HepG2 (cell line): ENCODE results near the gene SLC4A7. TPM values are rescaled to one million over a fixed set of nuclear protein-coding genes. Genes with fewer than 3 reads are reported as not detected.

ENCODE experiments used
- ATAC-seq: fragments of 200-7000 bp; cut with Tn5 transposase; 3 replicates; pipeline ENCODE4 v1.9.1; 2020; ENCODE audit warnings: mild to moderate bottlenecking, moderate library complexity
- BruUV-seq: library from RNA; stranded (reverse); fragments of 400-500 nt; replicated peaks from 2 replicates; lab custom pipeline; 2021; lab: Mats Ljungman, UMichigan
- CTCF ChIA-PET: fragments of 300-600 bp; formaldehyde crosslinking; extraction: SDS; loops from one replicate; lab custom pipeline; 2021; ENCODE audit warnings: low total read pairs, inconsistent platforms, low intra/inter-chr PET ratio; lab: Yijun Ruan, JAX
- POLR2A ChIA-PET: fragments of 350-600 bp; sonication (Branson Sonifier 250); formaldehyde crosslinking; loops from one replicate; lab custom pipeline; 2020; ENCODE audit warnings: antibody characterized with exemption, inconsistent platforms; lab: Yijun Ruan, JAX
- DNase-seq: peaks from one replicate; pipeline ENCODE4 v3.0.0-alpha.2; 2015; ENCODE audit warnings: low spot score
- FAIRE-seq: peaks from 3 replicates; lab custom pipeline; 2011; peaks lifted over from hg19 to GRCh38; lab: Jason Lieb, UNC
- H2AFZ ChIP-seq: one replicate; pipeline ENCODE4 v1.6.1; 2011; ENCODE audit warnings: low read length, inconsistent platforms
- H3K27ac ChIP-seq: fragments of 300-600 bp; 3 replicates; pipeline ENCODE4 v1.8.0; 2011; ENCODE audit warnings: mixed run types, mild to moderate bottlenecking, mixed read lengths, low read length, inconsistent platforms; ENCODE audit not compliant: insufficient read depth; ENCODE audit errors: extremely low read length
- H3K27me3 ChIP-seq, 2 experiments: fragments of 200-600 bp in 1 of 2; 2 replicates in 1 of 2; 3 replicates in 1 of 2; pipeline versions ENCODE4 v1.6.0 to v1.8.0; 2011; ENCODE audit warnings: low read length in 2 of 2, mild to moderate bottlenecking in 2 of 2, moderate library complexity in 2 of 2, inconsistent platforms in 1 of 2; ENCODE audit not compliant: insufficient read depth in 2 of 2, control insufficient read depth in 1 of 2
- H3K36me3 ChIP-seq, 2 experiments: fragments of 200-600 bp in 1 of 2; replicated peaks in 1 of 2; 2 replicates in 1 of 2; 3 replicates in 1 of 2; pipeline versions ENCODE4 v1.5.1 to v1.8.0; 2011; ENCODE audit warnings: low read length in 2 of 2, inconsistent platforms in 1 of 2; ENCODE audit not compliant: insufficient read depth in 2 of 2, control insufficient read depth in 1 of 2
- H3K4me1 ChIP-seq: 2 replicates; pipeline ENCODE4 v1.5.1; 2012; ENCODE audit warnings: low read length, inconsistent platforms; ENCODE audit not compliant: insufficient read depth
- H3K4me2 ChIP-seq: 2 replicates; pipeline ENCODE4 v1.6.0; 2011; ENCODE audit warnings: low read depth, low read length, inconsistent platforms
- H3K4me3 ChIP-seq, 3 experiments: fragments of 200-600 bp in 1 of 3; sonication (generic), shearing (Covaris generic) in 1 of 3; replicated peaks in 1 of 3; 2 replicates each; pipeline ENCODE4 v1.5.1; 2011 to 2016; ENCODE audit warnings: low read length in 3 of 3, inconsistent platforms in 2 of 3, low read depth in 2 of 3, mild to moderate bottlenecking in 2 of 3, control low read depth in 1 of 3, mixed read lengths in 1 of 3; ENCODE audit not compliant: insufficient read depth in 1 of 3
- H3K79me2 ChIP-seq: one replicate; pipeline ENCODE4 v1.6.1; 2011; ENCODE audit warnings: low read length, inconsistent platforms; ENCODE audit not compliant: insufficient read depth
- H3K9ac ChIP-seq: 2 replicates; pipeline ENCODE4 v1.6.0; 2011; ENCODE audit warnings: mild to moderate bottlenecking, low read depth, low read length, inconsistent platforms; ENCODE audit not compliant: insufficient read depth
- H3K9me3 ChIP-seq: 2 replicates; pipeline ENCODE4 v1.5.1; 2012; ENCODE audit warnings: mild to moderate bottlenecking, low read length
- H4K20me1 ChIP-seq: 2 replicates; pipeline ENCODE4 v1.6.0; 2011; ENCODE audit warnings: inconsistent platforms, mild to moderate bottlenecking, low read length, moderate library complexity; ENCODE audit not compliant: insufficient read depth
- BRCA1 ChIP-seq: sonication (generic); formaldehyde crosslinking; IDR thresholded peaks from 2 replicates; pipeline ENCODE4 v1.4.0; 2020; ENCODE audit warnings: missing genetic modification reagents
- CEBPG ChIP-seq: IDR thresholded peaks from 2 replicates; pipeline ENCODE4 v1.6.1; 2016
- ISX ChIP-seq: sonication (generic); formaldehyde crosslinking; conservative IDR thresholded peaks from 2 replicates; pipeline ENCODE4 v1.5.0; 2020; ENCODE audit warnings: missing genetic modification reagents
- RXRB ChIP-seq: IDR thresholded peaks from 2 replicates; pipeline ENCODE4 v1.6.1; 2016; ENCODE audit warnings: borderline replicate concordance, missing genetic modification reagents, missing compliant biosample characterization
- ZFP90 ChIP-seq: sonication (generic); formaldehyde crosslinking; IDR thresholded peaks from 2 replicates; pipeline ENCODE4 v1.8.0; 2022; ENCODE audit warnings: missing genetic modification reagents, mild to moderate bottlenecking, inconsistent platforms, borderline replicate concordance
- ZNF24 ChIP-seq: fragments of 450-650 bp; IDR thresholded peaks from 2 replicates; pipeline ENCODE4 v1.6.1; 2017; ENCODE audit warnings: antibody characterized with exemption, mild to moderate bottlenecking
- ZNF839 ChIP-seq: sonication (generic); formaldehyde crosslinking; IDR thresholded peaks from 2 replicates; pipeline ENCODE4 v1.4.0; 2020; ENCODE audit warnings: missing genetic modification reagents, mild to moderate bottlenecking, borderline replicate concordance
- WGBS: methylation state at CpG from one replicate; pipeline ENCODE4 v1.1.6; 2017; ENCODE audit warnings: low lambda C conversion rate; 5-methylcytosine and 5-hydroxymethylcytosine counted together
- in situ Hi-C: cut with HindIII; loops from 2 replicates; pipeline ENCODE4 v1.10.0; 2017; ENCODE audit warnings: low pct_unique_long_range_greater_than_20kb; ENCODE audit not compliant: extremely low pct_ligation_motif_present
- intact Hi-C: fragments of 100-400 bp; cut with micrococcal nuclease; formaldehyde crosslinking; loops from one replicate; pipeline ENCODE4 v1.10.0; 2022; ENCODE audit not compliant: unreplicated experiment
- polyA plus RNA-seq, 8 experiments: library from polyadenylated mRNA; depleted of rRNA in 3 of 8; stranded (reverse) in 7 of 8; unstranded in 1 of 8; fragments of >200 nt; fragmentation: Illumina TruSeq in 4 of 8; extraction: Trizol in 4 of 8; gene quantifications; 2 replicates each; pipeline versions ENCODE4 v1.2.1 to v1.2.3, GENCODE V29; 2011 to 2016; ENCODE audit warnings: low read depth in 4 of 8, missing spikeins in 1 of 8, mixed read lengths in 1 of 8; ENCODE audit not compliant: insufficient read depth in 1 of 8
- total RNA-seq, 5 experiments: library from RNA; depleted of rRNA; stranded (reverse); fragments of >200 nt; fragmentation: Illumina TruSeq; extraction: Trizol; gene quantifications; 2 replicates each; pipeline ENCODE4 v1.2.3, GENCODE V29; 2016; ENCODE audit warnings: low read depth in 1 of 5
- TF ChIP-seq, protein P1 (sequence below): sonication (generic); formaldehyde crosslinking; IDR thresholded peaks from 2 replicates; pipeline ENCODE4 v1.8.0; 2022; ENCODE audit warnings: missing genetic modification reagents, mild to moderate bottlenecking, inconsistent platforms, borderline replicate concordance
- TF ChIP-seq, protein P2 (sequence below): sonication (generic); formaldehyde crosslinking; IDR thresholded peaks from 2 replicates; pipeline ENCODE4 v1.4.0; 2020; ENCODE audit warnings: missing genetic modification reagents, borderline replicate concordance
- TF ChIP-seq, protein P3 (sequence below): IDR thresholded peaks from 2 replicates; pipeline ENCODE4 v1.6.1; 2016; ENCODE audit warnings: low read depth, control low read depth

SLC4A7 gene
- total and polyA plus RNA-seq, 2 of the 13 experiments (the other 11 are each of a cell fraction or from before 2014, with no cell fraction given), result 16.4 to 43.8 TPM

DNA sequence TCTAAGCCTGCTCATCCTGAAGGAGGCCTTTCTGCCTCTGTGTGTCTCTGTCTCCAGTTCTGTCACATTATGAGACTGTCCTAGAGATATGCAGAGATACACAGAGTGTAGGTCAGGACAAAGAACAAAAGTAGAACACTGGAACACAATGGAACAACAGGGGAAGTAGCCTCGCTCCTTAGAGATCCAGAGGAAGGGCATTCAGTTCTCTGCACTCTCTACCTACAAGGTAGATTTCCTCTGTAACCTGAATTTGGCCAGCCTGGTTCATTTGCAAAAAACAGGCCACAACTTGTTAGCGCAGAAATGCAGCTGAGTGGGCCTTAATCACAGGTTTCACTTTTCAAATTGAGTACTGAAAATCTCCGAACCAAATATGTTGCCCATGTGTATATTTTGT lies 134.4 kb downstream of the SLC4A7 start:
- TF ChIP-seq, protein P1, sequence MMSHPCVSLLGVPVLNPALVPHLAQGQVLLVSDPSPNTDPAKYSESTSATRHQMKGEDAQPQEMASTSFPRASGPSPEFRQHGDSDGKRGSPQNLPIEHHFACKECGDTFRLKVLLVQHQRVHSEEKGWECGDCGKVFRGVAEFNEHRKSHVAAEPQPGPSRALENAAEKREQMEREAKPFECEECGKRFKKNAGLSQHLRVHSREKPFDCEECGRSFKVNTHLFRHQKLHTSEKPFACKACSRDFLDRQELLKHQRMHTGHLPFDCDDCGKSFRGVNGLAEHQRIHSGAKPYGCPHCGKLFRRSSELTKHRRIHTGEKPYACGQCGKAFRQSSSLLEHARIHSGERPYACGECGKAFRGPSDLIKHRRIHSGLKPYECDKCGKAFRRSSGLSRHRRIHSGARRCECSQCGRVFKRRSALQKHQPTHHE (CRISPR knock-in tag), result no peak
- no peak for TF ChIP-seq ZFP90 (CRISPR knock-in tag)
- no peak for TF ChIP-seq ZNF24
- TF ChIP-seq, protein P2, sequence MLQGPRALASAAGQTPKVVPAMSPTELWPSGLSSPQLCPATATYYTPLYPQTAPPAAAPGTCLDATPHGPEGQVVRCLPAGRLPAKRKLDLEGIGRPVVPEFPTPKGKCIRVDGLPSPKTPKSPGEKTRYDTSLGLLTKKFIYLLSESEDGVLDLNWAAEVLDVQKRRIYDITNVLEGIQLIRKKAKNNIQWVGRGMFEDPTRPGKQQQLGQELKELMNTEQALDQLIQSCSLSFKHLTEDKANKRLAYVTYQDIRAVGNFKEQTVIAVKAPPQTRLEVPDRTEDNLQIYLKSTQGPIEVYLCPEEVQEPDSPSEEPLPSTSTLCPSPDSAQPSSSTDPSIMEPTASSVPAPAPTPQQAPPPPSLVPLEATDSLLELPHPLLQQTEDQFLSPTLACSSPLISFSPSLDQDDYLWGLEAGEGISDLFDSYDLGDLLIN, result no peak
- no peak for TF ChIP-seq BRCA1
- no peak for TF ChIP-seq ZNF839 (CRISPR knock-in tag)
- no peak for TF ChIP-seq RXRB
- TF ChIP-seq, protein P3, sequence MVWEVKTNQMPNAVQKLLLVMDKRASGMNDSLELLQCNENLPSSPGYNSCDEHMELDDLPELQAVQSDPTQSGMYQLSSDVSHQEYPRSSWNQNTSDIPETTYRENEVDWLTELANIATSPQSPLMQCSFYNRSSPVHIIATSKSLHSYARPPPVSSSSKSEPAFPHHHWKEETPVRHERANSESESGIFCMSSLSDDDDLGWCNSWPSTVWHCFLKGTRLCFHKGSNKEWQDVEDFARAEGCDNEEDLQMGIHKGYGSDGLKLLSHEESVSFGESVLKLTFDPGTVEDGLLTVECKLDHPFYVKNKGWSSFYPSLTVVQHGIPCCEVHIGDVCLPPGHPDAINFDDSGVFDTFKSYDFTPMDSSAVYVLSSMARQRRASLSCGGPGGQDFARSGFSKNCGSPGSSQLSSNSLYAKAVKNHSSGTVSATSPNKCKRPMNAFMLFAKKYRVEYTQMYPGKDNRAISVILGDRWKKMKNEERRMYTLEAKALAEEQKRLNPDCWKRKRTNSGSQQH, result no peak
- no peak for TF ChIP-seq ISX (CRISPR knock-in tag)
- TF ChIP-seq CEBPG (CRISPR knock-in tag), result no peak
- TF ChIP-seq, all 625 proteins: peak for 0
- no peak overlapping the region for H3K9ac ChIP-seq
- H3K27ac ChIP-seq, result no peak overlapping the region
- H3K79me2 ChIP-seq, result no peaks in the 10 kb centered on the region
- H3K36me3 ChIP-seq, result peaks cover 0 to 4% of the 10 kb centered on the region in 2 experiments; a peak in 1 of 5 replicates
- no peaks in the 10 kb centered on the region for H3K27me3 ChIP-seq
- H3K4me1 ChIP-seq, result peaks cover 27% of the 10 kb centered on the region
- DNase-seq, result no peak
- ATAC-seq, result no peak
- no peaks in the 10 kb centered on the region for H4K20me1 ChIP-seq
- WGBS, result 97% methylated on average over 3 of the region's 3 CpGs
- BruUV-seq, result no TSS peak
- intact Hi-C loops, result no loop called here
- in situ Hi-C loops, result no loop called here
- no peak for FAIRE-seq
- CTCF ChIA-PET, result no interaction called here
- H3K4me2 ChIP-seq, result no peak overlapping the region
- no peak overlapping the region for H3K4me3 ChIP-seq
- POLR2A ChIA-PET, result no interaction called here
- no peaks in the 10 kb centered on the region for H3K9me3 ChIP-seq
- H2AFZ ChIP-seq, result no peak overlapping the region
